RKO (cell line): ENCODE data around the gene NAT9.

Experiments used
- DNase-seq: peaks from one replicate; pipeline ENCODE4 v3.0.0-alpha.2; 2016; ENCODE audit warnings: low spot score

NAT9 gene

GRCh38 chr17:74805591-74805991, 29.4 kb upstream of the NAT9 start:
- no peak for DNase-seq

DNA sequence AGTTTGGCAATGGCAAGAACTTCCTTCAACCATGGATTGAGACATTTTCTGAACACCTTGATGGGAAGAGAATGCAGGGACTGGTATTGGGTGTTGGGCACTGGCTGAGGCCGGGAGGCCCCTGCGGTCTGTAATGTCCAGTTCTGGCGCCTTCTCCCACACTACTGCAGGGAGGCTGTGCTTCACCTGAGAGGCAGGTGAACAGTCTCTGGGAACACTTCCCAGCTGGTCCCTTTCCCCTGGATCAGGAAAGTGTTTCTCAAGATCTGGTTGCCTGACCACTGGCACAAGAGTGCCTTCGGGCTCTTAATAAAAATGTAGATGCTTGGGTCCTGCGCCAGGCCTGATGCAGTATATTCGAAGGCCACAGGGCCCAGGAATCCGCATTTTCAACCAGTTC, 28.5 kb upstream of the NAT9 start:
- no peak for DNase-seq

- no peak for DNase-seq
These were observed 27.8 kb upstream of the NAT9 start for GRCh38 chr17:74803971-74804370.

- DNase-seq = no peak
These were observed 27.3 kb upstream of the NAT9 start for GRCh38 chr17:74803388-74803930.

DNA sequence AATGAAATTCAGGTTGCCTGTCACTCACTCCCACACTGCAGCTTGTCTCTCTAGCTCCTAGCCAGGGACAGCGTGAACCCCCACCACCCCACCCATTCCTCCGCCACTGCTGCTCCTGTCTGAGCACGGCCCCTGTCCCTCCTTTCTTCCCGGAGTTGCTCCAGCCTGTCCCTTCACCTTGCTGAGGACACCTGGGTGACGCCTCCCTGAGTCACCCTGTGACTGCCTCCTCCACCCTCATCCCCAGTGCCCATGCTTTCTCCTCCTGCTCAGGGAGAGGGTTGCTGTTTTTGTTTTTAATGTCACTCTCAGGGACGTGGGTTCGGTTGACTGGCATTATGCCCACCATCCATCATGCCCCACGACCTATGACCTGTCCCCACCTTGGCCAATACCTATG, 25.8 kb upstream of the NAT9 start:
- DNase-seq = no peak

DNA sequence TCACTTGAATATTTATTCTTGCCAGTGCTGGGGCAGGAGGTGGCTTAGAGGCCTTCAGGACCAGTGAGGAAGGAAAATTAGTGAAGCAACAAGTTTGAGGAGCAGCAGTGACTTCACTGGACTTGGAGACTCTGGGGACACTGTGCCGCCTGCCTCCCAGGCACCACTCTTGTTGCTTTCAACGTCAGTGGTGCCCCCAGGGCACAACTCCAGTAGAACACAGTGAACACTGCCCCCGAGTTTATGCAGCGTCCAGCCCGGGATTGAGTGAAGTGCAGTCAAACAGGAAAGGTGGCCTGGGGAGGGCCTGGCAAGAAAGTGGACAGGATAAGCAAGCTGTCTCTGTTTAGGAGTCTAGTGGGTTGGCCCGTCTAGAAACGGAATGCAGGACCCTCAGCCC, 24.4 kb upstream of the NAT9 start:
- DNase-seq = no peak

DNA sequence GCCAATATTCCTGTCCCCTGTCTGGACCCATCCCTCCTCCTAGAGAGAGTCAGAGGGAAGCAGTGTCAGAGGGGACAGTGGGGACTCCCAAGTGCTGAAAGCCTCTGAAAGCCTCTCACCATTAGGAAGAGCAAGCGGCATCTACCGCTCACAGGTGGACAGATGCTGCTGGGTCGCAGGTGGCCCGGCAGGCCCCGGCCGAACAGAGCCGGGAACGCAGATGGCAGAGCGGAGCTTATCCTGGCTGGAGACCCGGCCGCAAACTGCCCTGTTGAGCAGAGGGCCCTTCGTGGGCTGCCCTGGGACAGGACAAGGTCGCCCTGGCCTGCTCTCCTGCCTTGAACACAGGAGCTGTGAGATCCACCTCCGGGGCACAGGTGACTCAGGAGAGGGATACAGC, 23.0 kb upstream of the NAT9 start:
- DNase-seq = no peak

- DNase-seq = no peak
These were observed 22.1 kb upstream of the NAT9 start for GRCh38 chr17:74798239-74798707.

DNA sequence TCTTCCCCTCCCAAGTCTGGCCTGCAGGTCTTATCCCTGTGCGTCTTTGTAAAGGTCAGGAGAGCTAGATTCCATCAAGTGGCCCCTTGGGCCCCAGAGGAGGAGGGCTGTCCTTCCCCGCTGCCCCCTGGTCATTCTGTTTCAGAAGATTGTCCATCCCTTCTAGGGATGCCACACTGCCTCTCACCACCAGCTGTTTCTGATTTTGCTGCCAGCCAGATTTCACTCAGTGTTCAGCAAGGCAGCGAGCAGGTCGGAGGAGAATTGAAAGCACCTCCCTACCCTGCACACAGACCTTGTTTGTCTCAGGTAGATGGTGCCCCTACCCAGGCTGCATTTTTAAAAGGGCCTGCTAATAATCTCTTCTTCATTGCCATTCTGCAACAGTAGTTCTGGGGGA, 21.7 kb upstream of the NAT9 start:
- no peak for DNase-seq

DNA sequence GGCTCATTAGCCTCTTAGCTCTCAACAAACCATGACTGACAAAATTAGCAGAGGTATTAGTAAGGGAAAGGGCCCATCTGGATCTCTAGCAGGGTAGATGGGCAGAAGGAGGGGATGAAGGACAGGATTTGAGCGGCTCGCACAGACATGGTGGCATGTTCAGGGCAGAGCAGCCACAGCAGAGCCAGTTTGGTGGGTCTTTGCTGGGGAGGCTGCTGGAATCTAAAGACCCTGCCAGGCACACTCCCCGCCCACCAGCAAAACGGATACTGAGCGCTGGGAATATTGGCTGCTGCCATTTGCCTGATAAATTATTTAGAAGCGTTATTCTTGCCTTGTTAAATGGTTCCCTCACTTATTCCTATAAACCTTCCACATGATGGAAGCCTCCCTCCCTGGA, 20.7 kb upstream of the NAT9 start:
- DNase-seq = no peak

DNA sequence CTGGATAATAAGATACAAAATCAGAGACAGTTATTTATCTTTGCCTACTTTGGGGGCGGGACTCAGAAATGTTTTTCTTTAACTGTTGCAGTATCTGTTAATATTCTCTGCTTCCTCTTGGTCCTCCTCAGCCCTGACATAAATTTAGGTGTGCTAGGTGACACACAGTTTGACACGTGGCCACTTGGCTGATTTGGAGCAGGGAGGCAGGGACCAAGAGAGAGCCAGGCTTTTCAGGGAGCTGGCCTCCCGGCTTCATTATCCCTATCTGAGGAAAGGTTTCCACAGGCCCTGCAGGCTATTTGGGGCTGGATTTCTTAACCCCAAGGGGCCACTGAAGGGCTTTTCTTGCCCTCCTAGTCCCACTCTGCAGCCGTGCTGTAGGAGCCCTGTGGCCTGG, 20.1 kb upstream of the NAT9 start:
- DNase-seq = no peak

DNA sequence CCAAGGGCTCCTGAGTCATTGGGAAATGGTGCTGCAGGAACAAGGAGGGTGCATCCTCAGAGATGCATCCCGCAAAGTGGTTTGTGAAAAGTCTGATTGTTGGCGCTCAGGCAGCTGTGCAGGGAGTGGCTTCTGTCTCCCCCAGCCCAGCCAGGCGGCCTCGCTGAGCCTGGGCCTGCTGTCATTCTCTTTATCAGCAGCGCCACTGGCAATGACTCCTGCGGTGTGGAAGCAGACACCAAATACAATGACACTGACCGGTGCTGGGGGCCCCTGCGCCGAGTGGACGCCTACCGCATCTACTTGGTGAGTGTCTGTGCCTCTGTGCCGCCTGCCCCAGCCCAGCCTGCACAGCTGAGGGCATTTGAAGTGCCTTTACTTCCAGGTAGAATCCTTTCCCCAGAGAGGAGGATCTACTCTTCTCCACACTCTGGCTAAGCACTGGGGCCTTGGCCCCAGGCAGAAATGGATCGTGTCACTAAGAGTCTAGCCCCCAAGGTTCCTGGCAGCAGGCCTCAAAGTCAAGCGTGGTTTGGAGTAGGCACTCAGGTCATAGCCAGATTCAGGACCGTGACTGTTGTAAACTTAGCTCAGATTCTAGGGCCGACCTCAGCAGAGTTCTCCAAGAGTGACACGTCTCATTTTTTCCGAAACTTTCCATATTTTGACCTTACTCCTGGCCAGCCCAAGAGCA, 19.3 kb upstream of the NAT9 start:
- DNase-seq = no peak

DNA sequence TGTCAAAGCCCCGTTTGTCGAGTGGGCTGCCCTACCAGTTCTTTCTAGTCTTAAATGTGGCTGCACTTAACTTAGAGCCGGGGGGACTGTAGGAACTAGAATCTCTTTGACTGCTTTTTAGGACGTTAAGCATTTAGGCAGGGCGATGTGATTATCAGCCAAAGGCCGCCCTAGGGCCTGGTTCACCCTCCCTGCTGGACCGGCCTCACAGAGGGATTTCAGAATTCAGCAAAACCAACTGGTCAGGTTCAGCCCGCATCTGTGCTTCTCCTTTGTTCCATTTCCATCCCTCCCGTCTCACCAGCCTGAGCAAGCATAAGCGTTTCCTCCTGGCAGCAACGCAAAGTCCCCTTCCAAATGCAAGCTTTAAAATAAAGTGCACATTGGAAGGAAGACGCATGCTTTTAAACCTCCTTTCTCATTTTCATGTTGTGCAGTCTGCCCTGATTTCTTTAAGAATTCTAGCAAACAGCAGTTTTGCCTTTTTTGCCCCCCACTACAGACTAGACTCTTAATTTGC, 16.5 kb upstream of the NAT9 start:
- DNase-seq = no peak

DNA sequence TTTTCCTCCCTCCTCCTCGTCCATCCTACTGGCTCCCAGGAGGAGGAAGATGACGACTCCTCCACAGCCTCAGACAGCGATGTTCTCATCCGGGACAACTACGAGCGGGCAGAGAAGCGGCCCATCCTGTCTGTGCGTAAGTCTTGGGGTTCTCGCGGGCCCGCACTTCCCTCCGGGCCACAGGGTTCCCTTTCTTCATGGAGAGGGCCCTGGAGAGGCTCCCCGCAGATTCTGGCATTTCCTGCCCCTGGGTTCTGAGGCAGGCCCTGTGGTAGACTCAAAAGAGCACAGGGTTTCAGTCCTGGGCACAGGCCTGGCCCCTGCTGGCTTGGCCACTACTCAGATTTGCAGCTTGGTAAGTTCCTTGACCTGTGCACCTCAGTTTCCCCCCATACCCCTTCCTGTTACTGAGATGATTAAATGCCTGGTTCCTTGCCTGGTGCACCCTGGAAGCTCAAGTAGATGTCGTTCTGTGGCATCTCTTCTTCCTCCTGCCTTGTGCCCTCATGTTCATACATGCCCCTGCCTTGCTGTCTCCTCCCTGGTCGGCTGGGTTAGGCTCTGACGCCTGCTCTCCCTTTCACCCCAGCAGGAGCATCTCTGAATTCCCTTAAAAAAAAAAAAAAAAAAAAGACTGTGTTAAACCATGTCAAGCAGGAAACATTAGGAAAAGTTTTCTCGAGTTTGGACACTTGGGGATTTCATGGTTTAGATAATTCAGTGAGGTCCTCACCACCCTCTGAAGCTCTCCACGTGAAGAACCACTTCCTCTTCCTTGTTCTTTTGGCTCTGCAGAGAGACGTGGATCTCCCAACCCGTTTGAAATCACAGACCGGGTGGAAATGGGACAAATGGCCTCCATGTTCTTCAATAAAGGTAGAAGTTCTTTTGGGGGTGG, 14.3 kb upstream of the NAT9 start:
- no peak for DNase-seq

DNA sequence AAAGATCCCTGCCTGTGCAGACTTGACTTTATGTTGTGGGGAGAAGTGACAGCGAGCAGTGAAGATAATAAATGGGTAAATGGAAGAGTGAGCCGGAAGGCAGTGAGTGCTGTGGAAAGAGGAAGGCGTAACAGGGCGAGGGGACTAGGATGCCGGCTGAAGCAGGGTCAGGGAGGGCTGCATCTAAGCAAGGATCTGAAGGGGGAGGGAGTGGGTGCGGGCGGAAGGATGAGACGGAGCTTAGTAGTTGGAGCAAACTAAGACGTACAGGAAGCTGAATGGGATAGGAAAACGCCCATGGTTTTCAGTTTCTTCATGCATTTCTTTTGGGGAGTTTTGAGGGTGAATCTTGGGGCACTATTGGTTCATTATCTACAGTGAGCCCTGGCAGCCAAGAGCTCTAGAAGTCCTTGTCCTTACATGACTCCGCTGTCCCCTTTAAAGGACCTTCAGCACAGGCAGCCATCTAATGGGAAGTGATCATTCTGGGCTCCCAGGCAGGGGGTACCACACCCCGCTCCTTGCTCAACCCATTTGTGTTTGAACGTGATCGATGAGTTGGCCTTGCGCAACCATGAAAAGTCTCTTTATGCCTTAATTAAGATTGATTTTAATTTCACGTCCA, 10.4 kb upstream of the NAT9 start:
- DNase-seq = no peak

DNA sequence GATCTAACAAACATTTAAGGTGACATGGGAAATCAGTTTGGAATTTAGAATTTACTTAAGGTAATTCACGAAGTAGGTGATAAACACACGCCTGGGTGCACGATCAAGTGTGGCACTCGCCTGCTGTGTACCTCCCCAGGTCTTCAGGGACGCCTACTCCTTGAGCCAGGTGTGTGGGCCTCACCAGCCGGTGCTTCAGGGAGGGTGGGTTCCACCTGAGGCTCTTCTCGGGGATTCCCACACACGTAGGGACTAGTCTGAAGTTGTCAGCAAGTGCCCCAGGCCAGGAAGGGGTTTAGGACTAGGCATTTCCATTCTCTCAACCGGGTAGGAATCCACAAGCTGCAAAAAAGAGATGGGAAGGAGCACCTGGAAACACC, 9.8 kb upstream of the NAT9 start:
- no peak for DNase-seq

GRCh38 chr17:74785096-74785980, 9.2 kb upstream of the NAT9 start:
- DNase-seq = no peak

- DNase-seq = no peak
These were observed 8.1 kb upstream of the NAT9 start for GRCh38 chr17:74784125-74784810.

DNA sequence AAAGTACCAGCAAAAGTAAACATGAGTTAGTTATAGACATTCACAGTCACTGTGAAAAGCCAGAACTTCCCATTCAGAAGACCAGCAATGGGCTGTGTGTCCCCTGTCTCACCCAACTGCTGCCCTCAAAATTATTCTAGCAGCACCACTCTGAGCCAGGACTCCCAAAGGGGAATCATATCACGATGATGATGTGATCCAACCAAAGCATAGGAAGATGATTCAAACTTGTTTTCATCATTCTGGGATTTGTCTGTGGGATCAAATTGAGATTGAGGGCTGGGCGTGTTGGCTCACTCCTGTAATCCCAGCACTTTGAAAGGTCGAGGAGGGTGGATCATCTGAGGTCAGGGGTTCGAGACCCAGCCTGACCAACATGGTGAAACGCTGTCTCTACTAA, 6.4 kb upstream of the NAT9 start:
- DNase-seq = no peak

- DNase-seq = peak; percentile 79
These were observed 4.5 kb upstream of the NAT9 start for GRCh38 chr17:74780443-74781238.
